WTC11 (cell line): ENCODE data around the gene PLA2G12A. TPM values are rescaled to one million over a fixed set of nuclear protein-coding genes. Genes with fewer than 3 reads are reported as not detected.

Experiments
- ATAC-seq: fragments of 200-7000 bp; cut with Tn5 transposase; 2 replicates; pipeline ENCODE4 v1.10.0; 2021; ENCODE audit warnings: mild to moderate bottlenecking, moderate library complexity
- CTCF ChIA-PET: fragments of 300-600 bp; sonication (Branson Sonifier 250); formaldehyde crosslinking; loops from one replicate; lab custom pipeline; 2021; ENCODE audit warnings: antibody characterized with exemption; lab: Charles Lee
- POLR2A ChIA-PET: fragments of 350-600 bp; sonication (Branson Sonifier 250); formaldehyde crosslinking; loops from one replicate; lab custom pipeline; 2021; ENCODE audit warnings: antibody characterized with exemption; lab: Charles Lee
- DNase-seq: peaks from one replicate; pipeline ENCODE4 v3.0.0; 2021; ENCODE audit warnings: low spot score
- H3K27ac Mint-ChIP-seq: 2 replicates; pipeline ENCODE4 v1.8.0; 2021; ENCODE audit warnings: mixed read lengths
- H3K27me3 Mint-ChIP-seq: 2 replicates; pipeline ENCODE4 v1.8.0; 2021; ENCODE audit warnings: low read depth, mild to moderate bottlenecking, moderate library complexity, mixed read lengths
- H3K36me3 Mint-ChIP-seq: 2 replicates; pipeline ENCODE4 v1.8.0; 2021; ENCODE audit warnings: mixed read lengths
- H3K4me1 Mint-ChIP-seq: 2 replicates; pipeline ENCODE4 v1.8.0; 2022; ENCODE audit warnings: mixed read lengths
- H3K4me3 Mint-ChIP-seq: 2 replicates; pipeline ENCODE4 v1.8.0; 2021; ENCODE audit warnings: mild to moderate bottlenecking, moderate library complexity, mixed read lengths
- H3K9me3 Mint-ChIP-seq: 2 replicates; pipeline ENCODE4 v1.8.0; 2021; ENCODE audit warnings: mixed read lengths
- ATF6 ChIP-seq: sonication (generic); formaldehyde crosslinking; IDR thresholded peaks from 2 replicates; pipeline ENCODE4 v1.8.1; 2023; ENCODE audit warnings: mild to moderate bottlenecking, missing genetic modification reagents
- CBFB ChIP-seq: sonication (generic); formaldehyde crosslinking; IDR thresholded peaks from 2 replicates; pipeline ENCODE4 v1.8.1; 2022; ENCODE audit warnings: mild to moderate bottlenecking, low read depth, missing genetic modification reagents
- CREB1 ChIP-seq: sonication (generic); formaldehyde crosslinking; IDR thresholded peaks from 2 replicates; pipeline ENCODE4 v1.8.0; 2023; ENCODE audit warnings: mild to moderate bottlenecking, missing genetic modification reagents
- E2F1 ChIP-seq: sonication (generic); formaldehyde crosslinking; IDR thresholded peaks from 2 replicates; pipeline ENCODE4 v1.8.0; 2022; ENCODE audit warnings: mild to moderate bottlenecking, missing genetic modification reagents
- ESRRA ChIP-seq: sonication (generic); formaldehyde crosslinking; IDR thresholded peaks from 2 replicates; pipeline ENCODE4 v1.8.1; 2022; ENCODE audit warnings: mild to moderate bottlenecking, missing genetic modification reagents, borderline replicate concordance
- MAX ChIP-seq: sonication (generic); formaldehyde crosslinking; IDR thresholded peaks from 2 replicates; pipeline ENCODE4 v1.8.0; 2022; ENCODE audit warnings: mild to moderate bottlenecking, missing genetic modification reagents
- MLX ChIP-seq: sonication (generic); formaldehyde crosslinking; IDR thresholded peaks from 2 replicates; pipeline ENCODE4 v1.8.1; 2023; ENCODE audit warnings: mild to moderate bottlenecking, missing genetic modification reagents, moderate library complexity
- MXD4 ChIP-seq: fragments of 250-450 bp; sonication (Bioruptor Pico); IDR thresholded peaks from 2 replicates; pipeline ENCODE4 v1.8.0; 2021; ENCODE audit warnings: mild to moderate bottlenecking, moderate library complexity, borderline replicate concordance
- MYBL2 ChIP-seq: sonication (generic); formaldehyde crosslinking; IDR thresholded peaks from 2 replicates; pipeline ENCODE4 v1.8.1; 2023; ENCODE audit warnings: mild to moderate bottlenecking, moderate library complexity, missing genetic modification reagents
- NR2C2 ChIP-seq: sonication (generic); formaldehyde crosslinking; IDR thresholded peaks from 2 replicates; pipeline ENCODE4 v1.8.0; 2022; ENCODE audit warnings: mild to moderate bottlenecking, missing genetic modification reagents
- PRDM15 ChIP-seq: sonication (generic); formaldehyde crosslinking; IDR thresholded peaks from 2 replicates; pipeline ENCODE4 v1.8.0; 2022; ENCODE audit warnings: missing genetic modification reagents
- TP53 ChIP-seq: sonication (generic); formaldehyde crosslinking; IDR thresholded peaks from 2 replicates; pipeline ENCODE4 v1.8.1; 2023; ENCODE audit warnings: mild to moderate bottlenecking, missing genetic modification reagents
- ZBTB43 ChIP-seq: sonication (generic); formaldehyde crosslinking; IDR thresholded peaks from 2 replicates; pipeline ENCODE4 v1.8.1; 2023; ENCODE audit warnings: mild to moderate bottlenecking, missing genetic modification reagents
- ZMAT4 ChIP-seq: fragments of 250-450 bp; sonication (Bioruptor Pico); IDR thresholded peaks from 2 replicates; pipeline ENCODE4 v1.9.0; 2021; ENCODE audit warnings: mild to moderate bottlenecking
- ZNF121 ChIP-seq: sonication (generic); formaldehyde crosslinking; IDR thresholded peaks from 2 replicates; pipeline ENCODE4 v1.8.0; 2023; ENCODE audit warnings: missing genetic modification reagents
- ZNF232 ChIP-seq: sonication (generic); formaldehyde crosslinking; IDR thresholded peaks from 2 replicates; pipeline ENCODE4 v1.8.0; 2022; ENCODE audit warnings: mild to moderate bottlenecking, missing genetic modification reagents
- ZNF317 ChIP-seq: sonication (generic); formaldehyde crosslinking; IDR thresholded peaks from 2 replicates; pipeline ENCODE4 v1.8.1; 2023; ENCODE audit warnings: low read depth, mild to moderate bottlenecking, moderate library complexity, missing genetic modification reagents, borderline replicate concordance
- ZNF512 ChIP-seq: sonication (generic); formaldehyde crosslinking; IDR thresholded peaks from 2 replicates; pipeline ENCODE4 v1.8.1; 2022; ENCODE audit warnings: missing genetic modification reagents, borderline replicate concordance
- total RNA-seq: library from RNA; stranded (reverse); gene quantifications from 3 replicates; pipeline ENCODE4 v1.2.3, GENCODE V29; 2021

The PLA2G12A gene
- total RNA-seq, 1 experiment from 2014 or later: 47.3 TPM

- Mint-ChIP-seq H3K4me3 (no peak overlapping the region), H3K4me1 (peaks cover 33% of the 10 kb centered on the region), H3K27ac (no peak overlapping the region), H3K36me3 (no peaks in the 10 kb centered on the region), H3K9me3 (peaks cover 1% of the 10 kb centered on the region), H3K27me3 (no peaks in the 10 kb centered on the region)
- TF ChIP-seq MLX (CRISPR knock-in tag): no peak
- no peak for TF ChIP-seq ESRRA
- no peak for TF ChIP-seq ZNF121
- no peak for TF ChIP-seq TP53 (CRISPR knock-in tag)
- ATAC-seq (no peak), DNase-seq (no peak)
- ChIA-PET POLR2A (no interaction called here), CTCF (no interaction called here)
Measured at GRCh38 chr4:109665783-109666485, 63.9 kb downstream of the PLA2G12A start.

- no peaks in the 10 kb centered on the region for H3K27me3 Mint-ChIP-seq
- H3K36me3 Mint-ChIP-seq: no peaks in the 10 kb centered on the region
- TF ChIP-seq ZNF512 (CRISPR knock-in tag) (no peak), ZMAT4 (CRISPR knock-in tag) (no peak), NR2C2 (no peak), CBFB (CRISPR knock-in tag) (no peak), TP53 (CRISPR knock-in tag) (no peak), CREB1 (CRISPR knock-in tag) (no peak), E2F1 (CRISPR knock-in tag) (no peak), ZNF317 (CRISPR knock-in tag) (no peak), ESRRA (no peak), MYBL2 (CRISPR knock-in tag) (no peak), MXD4 (CRISPR knock-in tag) (no peak)
- H3K4me1 Mint-ChIP-seq: peaks cover 23% of the 10 kb centered on the region
- POLR2A ChIA-PET: no interaction called here
- ATAC-seq (peak; percentile 26; the same call in 1 of the 2 replicates), DNase-seq (no peak)
- H3K27ac Mint-ChIP-seq: no peak overlapping the region; the same call in 1 of the 2 replicates
- no peak overlapping the region for H3K4me3 Mint-ChIP-seq
- H3K9me3 Mint-ChIP-seq: no peaks in the 10 kb centered on the region
- CTCF ChIA-PET: interaction anchor here (1.0 kb wide), 2 partner anchors 10 to 241 kb away, joined by 3 to 4 read pairs; no protein-coding TSS in a partner anchor
Measured at GRCh38 chr4:109662771-109663170, 67.1 kb downstream of the PLA2G12A start.

- Mint-ChIP-seq H3K4me3 (no peak overlapping the region), H3K4me1 (peaks cover 23% of the 10 kb centered on the region), H3K9me3 (no peaks in the 10 kb centered on the region), H3K27ac (peak overlapping the region; percentile 86), H3K36me3 (no peaks in the 10 kb centered on the region), H3K27me3 (no peaks in the 10 kb centered on the region)
- POLR2A ChIA-PET: no interaction called here
- CTCF ChIA-PET: interaction anchor here (1.0 kb wide), 1 partner anchor 9 kb away, joined by 4 read pairs; no protein-coding TSS in a partner anchor
- ATAC-seq (no peak), DNase-seq (no peak)
- TF ChIP-seq ZNF232 (no peak), ESRRA (no peak), PRDM15 (no peak), ZBTB43 (CRISPR knock-in tag) (no peak), MAX (CRISPR knock-in tag) (no peak), ATF6 (CRISPR knock-in tag) (no peak)
Measured at GRCh38 chr4:109662116-109662515, 67.8 kb downstream of the PLA2G12A start.
